PC-9 (cell line): ENCODE measurements around the gene DCP2. TPM values are rescaled to one million over a fixed set of nuclear protein-coding genes. Genes with fewer than 3 reads are reported as not detected.
A peak's percentile ranks its signal among the peaks of the same experiment; 100 is the strongest.
"Not testable (repeated sequence)": the region's sequence is repeated elsewhere in the genome, so short reads cannot be mapped to it uniquely, and the experiment has no call there.

Experiments
- BruUV-seq: library from RNA; stranded (reverse); fragments of 400-500 nt; replicated peaks from 2 replicates; lab custom pipeline; 2021; lab: Mats Ljungman, UMichigan
- CTCF ChIA-PET: fragments of 300-600 bp; sonication (Branson Sonifier 250); formaldehyde crosslinking; loops from one replicate; lab custom pipeline; 2022; ENCODE audit warnings: antibody characterized with exemption; lab: Charles Lee
- POLR2A ChIA-PET: fragments of 300-600 bp; sonication (Branson Sonifier 250); formaldehyde crosslinking; loops from one replicate; lab custom pipeline; 2022; ENCODE audit warnings: antibody characterized with exemption; ENCODE audit not compliant: unreplicated experiment; lab: Charles Lee
- DNase-seq, 2 experiments: peaks; one replicate each; pipeline versions ENCODE4 v3.0.0 to v3.0.0-alpha.2; 2015 to 2022; ENCODE audit warnings: mixed read lengths in 1 of 2
- H2AFZ ChIP-seq: fragments of 200-600 bp; sonication (generic); 2 replicates; pipeline ENCODE4 v1.8.1; 2017; ENCODE audit warnings: antibody characterized with exemption
- H3F3A ChIP-seq: fragments of 200-600 bp; sonication (generic); 2 replicates; pipeline ENCODE4 v1.8.1; 2017; ENCODE audit warnings: antibody characterized with exemption, mild to moderate bottlenecking, low read depth; ENCODE audit not compliant: insufficient read depth
- H3K27ac ChIP-seq: fragments of 200-600 bp; sonication (generic); 2 replicates; pipeline ENCODE4 v1.6.1; 2016; ENCODE audit warnings: mixed run types
- H3K27me3 ChIP-seq: fragments of 200-600 bp; sonication (generic); 2 replicates; pipeline ENCODE4 v1.6.1; 2016; ENCODE audit warnings: low read depth, mixed run types; ENCODE audit not compliant: insufficient read depth
- H3K36me3 ChIP-seq: fragments of 200-600 bp; sonication (generic); 2 replicates; pipeline ENCODE4 v1.6.1; 2016; ENCODE audit warnings: low read depth, mixed run types
- H3K4me1 ChIP-seq: fragments of 200-600 bp; sonication (generic); replicated peaks from 2 replicates; pipeline ENCODE4 v1.6.1; 2016; ENCODE audit warnings: mixed run types; ENCODE audit not compliant: insufficient read depth
- H3K4me2 ChIP-seq: fragments of 200-600 bp; sonication (generic); 2 replicates; pipeline ENCODE4 v1.6.1; 2017; ENCODE audit warnings: mixed run types
- H3K4me3 ChIP-seq: fragments of 200-600 bp; sonication (generic); 2 replicates; pipeline ENCODE4 v1.6.1; 2016; ENCODE audit warnings: mixed run types
- H3K79me2 ChIP-seq: fragments of 200-600 bp; sonication (generic); 2 replicates; pipeline ENCODE4 v1.6.1; 2017; ENCODE audit warnings: low read depth, mixed run types
- H3K9me2 ChIP-seq: fragments of 200-600 bp; sonication (generic); 2 replicates; pipeline ENCODE4 v1.8.1; 2017; ENCODE audit warnings: mild to moderate bottlenecking; ENCODE audit not compliant: insufficient read depth
- H3K9me3 ChIP-seq: fragments of 200-600 bp; sonication (generic); 2 replicates; pipeline ENCODE4 v1.8.1; 2016; ENCODE audit warnings: low read depth; ENCODE audit not compliant: insufficient read depth
- H4K20me1 ChIP-seq: fragments of 200-600 bp; sonication (generic); 2 replicates; pipeline ENCODE4 v1.8.1; 2017; ENCODE audit not compliant: insufficient read depth
- EZH2 ChIP-seq: fragments of 200-600 bp; sonication (generic); IDR thresholded peaks from 2 replicates; pipeline ENCODE4 v1.8.0; 2017; ENCODE audit warnings: antibody characterized with exemption, low read depth
- intact Hi-C: fragments of 100-400 bp; cut with micrococcal nuclease; formaldehyde crosslinking; loops from one replicate; pipeline ENCODE4 v1.10.0; 2022; ENCODE audit not compliant: unreplicated experiment
- total RNA-seq: library from RNA; stranded (reverse); gene quantifications from 2 replicates; pipeline ENCODE4 v1.2.3, GENCODE V29; 2021
- TF ChIP-seq, protein P1 (sequence below): fragments of 200-600 bp; sonication (generic); conservative IDR thresholded peaks from 2 replicates; pipeline ENCODE4 v1.6.1; 2017; ENCODE audit warnings: mixed run types, antibody characterized with exemption, mild to moderate bottlenecking, moderate library complexity

The DCP2 gene
- total RNA-seq, 1 experiment from 2014 or later: 45.6 TPM

DNA sequence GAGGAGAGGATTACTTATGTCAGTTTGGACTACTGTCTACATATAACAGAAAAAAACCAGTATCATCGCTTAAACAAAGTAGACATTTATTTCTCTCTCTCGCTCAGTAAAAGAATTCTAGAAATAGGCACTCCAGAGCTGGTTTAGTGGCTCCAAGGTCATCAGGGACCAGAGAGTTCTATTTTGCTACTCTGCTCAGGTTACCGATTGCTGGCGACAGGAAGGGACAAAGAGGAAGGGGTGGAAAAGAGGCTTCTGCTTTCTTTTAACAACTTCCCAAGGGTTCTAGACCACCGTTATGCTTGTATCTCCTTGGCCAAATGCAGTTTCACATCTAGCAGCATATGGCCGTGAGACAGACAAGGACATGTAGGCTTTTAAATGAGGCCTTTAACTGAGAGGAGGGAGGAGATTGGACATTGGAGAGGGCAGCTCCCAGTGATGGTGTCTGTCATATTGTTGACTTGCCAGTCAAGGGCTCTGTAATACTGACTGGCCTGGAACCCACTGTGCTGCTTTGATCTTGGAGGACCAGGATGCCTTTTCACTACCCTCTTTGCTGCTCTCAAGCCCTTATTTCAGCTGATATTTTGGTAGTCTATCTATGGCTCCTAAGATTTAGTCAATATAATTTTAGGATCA, 15.6 kb upstream of the DCP2 start:
- BruUV-seq: no TSS peak
- intact Hi-C loops: loop anchor here (1.0 kb wide), 1 partner anchor 100 kb away; the partner anchor contains the start of gene SRP19
- Histone ChIP-seq H3K79me2 (no peaks in the 10 kb centered on the region), H3K4me1 (peaks cover 57% of the 10 kb centered on the region), H3K4me2 (no peak overlapping the region; the same call in 1 of the 2 replicates), H3K36me3 (no peaks in the 10 kb centered on the region), H3K9me2 (no peaks in the 10 kb centered on the region), H3K27ac (peak overlapping the region; percentile 63), H3F3A (peaks cover 34% of the 10 kb centered on the region), H2AFZ (no peak overlapping the region), H3K9me3 (no peaks in the 10 kb centered on the region), H3K27me3 (no peaks in the 10 kb centered on the region), H3K4me3 (no peak overlapping the region), H4K20me1 (no peaks in the 10 kb centered on the region)
- CTCF ChIA-PET: no interaction called here
- TF ChIP-seq, protein P1, sequence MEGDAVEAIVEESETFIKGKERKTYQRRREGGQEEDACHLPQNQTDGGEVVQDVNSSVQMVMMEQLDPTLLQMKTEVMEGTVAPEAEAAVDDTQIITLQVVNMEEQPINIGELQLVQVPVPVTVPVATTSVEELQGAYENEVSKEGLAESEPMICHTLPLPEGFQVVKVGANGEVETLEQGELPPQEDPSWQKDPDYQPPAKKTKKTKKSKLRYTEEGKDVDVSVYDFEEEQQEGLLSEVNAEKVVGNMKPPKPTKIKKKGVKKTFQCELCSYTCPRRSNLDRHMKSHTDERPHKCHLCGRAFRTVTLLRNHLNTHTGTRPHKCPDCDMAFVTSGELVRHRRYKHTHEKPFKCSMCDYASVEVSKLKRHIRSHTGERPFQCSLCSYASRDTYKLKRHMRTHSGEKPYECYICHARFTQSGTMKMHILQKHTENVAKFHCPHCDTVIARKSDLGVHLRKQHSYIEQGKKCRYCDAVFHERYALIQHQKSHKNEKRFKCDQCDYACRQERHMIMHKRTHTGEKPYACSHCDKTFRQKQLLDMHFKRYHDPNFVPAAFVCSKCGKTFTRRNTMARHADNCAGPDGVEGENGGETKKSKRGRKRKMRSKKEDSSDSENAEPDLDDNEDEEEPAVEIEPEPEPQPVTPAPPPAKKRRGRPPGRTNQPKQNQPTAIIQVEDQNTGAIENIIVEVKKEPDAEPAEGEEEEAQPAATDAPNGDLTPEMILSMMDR: no peak
- no peak for TF ChIP-seq EZH2
- POLR2A ChIA-PET: interaction anchor here (0.7 kb wide), 1 partner anchor 15 kb away, joined by 3 read pairs; no protein-coding TSS in a partner anchor
- no peak for DNase-seq

DNA sequence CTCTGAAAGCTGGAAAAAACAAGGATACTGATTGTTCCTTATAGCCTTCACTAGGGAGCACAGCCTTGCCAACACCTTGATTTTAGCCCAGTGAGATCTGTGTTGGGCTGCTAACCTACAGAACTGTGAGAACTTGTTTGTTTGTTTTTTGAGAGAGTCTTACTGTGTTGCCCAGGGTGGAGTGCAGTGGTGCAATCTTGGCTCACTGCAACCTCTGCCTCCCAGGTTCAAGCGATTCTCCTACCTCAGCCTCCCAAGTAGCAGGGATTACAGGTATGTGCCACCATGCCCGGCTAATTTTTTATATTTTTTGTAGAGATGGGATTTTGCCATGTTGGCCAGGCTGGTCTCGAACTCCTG, 13.2 kb upstream of the DCP2 start:
- POLR2A ChIA-PET, H3K27me3 ChIP-seq, H3K36me3 ChIP-seq, H2AFZ ChIP-seq, H3K79me2 ChIP-seq, H4K20me1 ChIP-seq, DNase-seq, BruUV-seq, H3K4me3 ChIP-seq, H3K9me2 ChIP-seq, H3K9me3 ChIP-seq, intact Hi-C loops: not testable (repeated sequence)
- peaks cover 40% of the 10 kb centered on the region for H3F3A ChIP-seq
- CTCF ChIA-PET: interaction anchor here (0.6 kb wide), 1 partner anchor 310 kb away, joined by 4 read pairs; no protein-coding TSS in a partner anchor
- H3K4me1 ChIP-seq: peaks cover 48% of the 10 kb centered on the region
- peak overlapping the region; percentile 66 for H3K27ac ChIP-seq
- H3K4me2 ChIP-seq: peak overlapping the region; percentile 10; the same call in 1 of the 2 replicates

DNA sequence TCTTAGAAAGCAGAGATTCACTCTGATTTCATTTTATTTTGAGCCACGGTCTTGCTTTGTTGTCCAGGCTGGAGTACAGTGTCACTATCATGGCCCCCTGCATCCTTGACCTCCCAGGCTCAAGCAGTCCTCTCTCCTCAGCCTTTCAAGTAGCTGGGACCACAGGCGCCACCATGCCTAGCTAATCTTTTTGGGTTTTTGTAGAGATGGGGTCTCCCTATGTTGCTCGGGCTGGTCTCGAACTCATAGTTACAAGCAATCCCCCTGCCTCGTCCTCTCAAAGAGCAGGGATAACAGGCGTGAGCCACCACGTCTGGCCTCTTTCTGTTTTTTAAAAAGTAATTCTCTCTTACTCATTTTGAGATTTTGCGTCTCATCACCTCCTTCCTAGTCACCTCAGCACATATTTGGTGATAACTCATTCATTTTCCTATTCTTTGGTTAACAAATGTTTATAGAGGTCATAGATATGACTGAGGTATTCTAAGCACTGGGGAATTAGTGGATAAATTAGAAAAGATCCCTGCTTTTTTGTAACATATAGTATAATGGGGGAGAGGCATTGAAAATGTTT, 10.8 kb upstream of the DCP2 start:
- POLR2A ChIA-PET: no interaction called here
- Histone ChIP-seq H3K4me3 (no peak overlapping the region), H4K20me1 (no peaks in the 10 kb centered on the region), H3K9me2 (no peaks in the 10 kb centered on the region), H3K79me2 (no peaks in the 10 kb centered on the region), H3K4me1 (peaks cover 39% of the 10 kb centered on the region), H3K36me3 (no peaks in the 10 kb centered on the region), H3F3A (peaks cover 21% of the 10 kb centered on the region), H3K27ac (no peak overlapping the region), H3K4me2 (no peak overlapping the region), H3K27me3 (no peaks in the 10 kb centered on the region), H2AFZ (no peak overlapping the region), H3K9me3 (no peaks in the 10 kb centered on the region)
- CTCF ChIA-PET: no interaction called here
- BruUV-seq: no TSS peak
- DNase-seq: no peak
- intact Hi-C loops: no loop called here
- TF ChIP-seq, protein P1: no peak
- no peak for TF ChIP-seq EZH2
